Brain microvascular endothelial cell (primary cell): ENCODE results near the gene ACOX3.

Experiments used
- DNase-seq: peaks from one replicate; pipeline ENCODE4 v3.0.0-alpha.2; 2020
- H3K27ac ChIP-seq: fragments of 250-450 bp; sonication (Bioruptor Pico); 2 replicates; pipeline ENCODE4 v1.5.1; 2020; ENCODE audit warnings: mild to moderate bottlenecking, moderate library complexity
- H3K27me3 ChIP-seq: fragments of 250-450 bp; sonication (Bioruptor Pico); replicated peaks from 2 replicates; pipeline ENCODE4 v1.5.1; 2020; ENCODE audit warnings: mild to moderate bottlenecking
- H3K36me3 ChIP-seq: fragments of 250-450 bp; sonication (Bioruptor Pico); replicated peaks from 2 replicates; pipeline ENCODE4 v1.5.1; 2020; ENCODE audit warnings: mild to moderate bottlenecking
- H3K4me3 ChIP-seq: 2 replicates; pipeline ENCODE4 v1.5.1; 2011; ENCODE audit warnings: low read depth, mild to moderate bottlenecking, control low read depth, low read length, moderate library complexity
- CTCF ChIP-seq: IDR thresholded peaks from 2 replicates; pipeline ENCODE4 v1.5.1; 2011; ENCODE audit warnings: low read depth, mild to moderate bottlenecking, moderate library complexity, low read length, control low read depth, inconsistent platforms; ENCODE audit errors: missing control alignments
- in situ Hi-C: cut with HindIII; loops from 2 replicates; pipeline ENCODE4 v1.10.0; 2017; ENCODE audit warnings: low sequenced_read_pairs, low pct_ligation_motif_present

ACOX3 gene

GRCh38 chr4:8464381-8464780, 23.9 kb upstream of the ACOX3 start:
- Histone ChIP-seq H3K27ac (no peak overlapping the region), H3K27me3 (no peaks in the 10 kb centered on the region), H3K4me3 (no peak overlapping the region), H3K36me3 (peaks cover 16% of the 10 kb centered on the region)
- DNase-seq, result no peak
- in situ Hi-C loops, result no loop called here
- TF ChIP-seq CTCF, result no peak

DNA sequence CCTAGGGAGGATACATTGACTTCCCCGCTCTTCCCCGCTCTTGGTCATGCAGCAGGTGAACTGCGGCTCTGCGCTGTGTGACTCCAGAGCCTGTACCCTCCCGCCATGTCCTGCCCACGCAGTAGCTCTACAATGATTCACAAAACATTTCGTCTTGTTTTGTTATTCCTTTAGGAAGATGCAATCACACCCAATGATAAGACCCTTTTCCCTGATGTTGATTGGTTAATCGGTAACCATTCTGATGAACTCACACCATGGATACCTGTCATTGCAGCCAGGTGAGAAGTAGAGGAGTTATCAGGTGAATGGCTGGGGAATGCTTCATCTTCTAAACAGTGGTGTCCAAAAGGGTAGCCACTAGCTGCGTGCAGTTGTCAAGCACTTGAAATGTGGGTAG, 23.3 kb upstream of the ACOX3 start:
- no peak overlapping the region for H3K4me3 ChIP-seq
- no peaks in the 10 kb centered on the region for H3K27me3 ChIP-seq
- no peak for TF ChIP-seq CTCF
- in situ Hi-C loops, result no loop called here
- no peak for DNase-seq
- H3K27ac ChIP-seq, result no peak overlapping the region
- H3K36me3 ChIP-seq, result peaks cover 16% of the 10 kb centered on the region

GRCh38 chr4:8461616-8462015, 21.1 kb upstream of the ACOX3 start:
- TF ChIP-seq CTCF, result no peak
- in situ Hi-C loops, result no loop called here
- Histone ChIP-seq H3K4me3 (no peak overlapping the region), H3K27me3 (no peaks in the 10 kb centered on the region), H3K36me3 (peaks cover 9% of the 10 kb centered on the region), H3K27ac (no peak overlapping the region)
- no peak for DNase-seq

DNA sequence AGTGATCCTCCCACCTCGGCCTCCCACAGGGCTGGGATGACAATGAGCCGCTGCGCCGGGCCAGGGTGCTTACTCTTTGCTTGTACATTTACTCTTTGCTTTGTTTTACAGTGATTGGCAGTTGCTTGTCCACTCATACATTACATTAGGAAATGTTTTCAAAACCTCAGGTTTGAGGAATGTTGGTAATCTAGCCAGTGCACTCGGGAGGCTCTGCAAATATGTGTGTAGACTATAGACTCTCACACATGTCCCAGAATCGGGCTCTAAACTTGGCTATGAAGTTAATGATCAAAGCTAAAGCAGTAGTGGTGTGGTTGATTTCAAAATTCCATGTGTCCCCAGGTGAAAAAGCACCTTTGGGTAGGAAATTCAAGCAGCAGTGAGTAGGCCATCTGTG, 20.6 kb upstream of the ACOX3 start:
- no peak overlapping the region for H3K27ac ChIP-seq
- H3K27me3 ChIP-seq, result no peaks in the 10 kb centered on the region
- peak; percentile 12 for DNase-seq
- in situ Hi-C loops, result no loop called here
- peaks cover 7% of the 10 kb centered on the region for H3K36me3 ChIP-seq
- no peak for TF ChIP-seq CTCF
- H3K4me3 ChIP-seq, result no peak overlapping the region

DNA sequence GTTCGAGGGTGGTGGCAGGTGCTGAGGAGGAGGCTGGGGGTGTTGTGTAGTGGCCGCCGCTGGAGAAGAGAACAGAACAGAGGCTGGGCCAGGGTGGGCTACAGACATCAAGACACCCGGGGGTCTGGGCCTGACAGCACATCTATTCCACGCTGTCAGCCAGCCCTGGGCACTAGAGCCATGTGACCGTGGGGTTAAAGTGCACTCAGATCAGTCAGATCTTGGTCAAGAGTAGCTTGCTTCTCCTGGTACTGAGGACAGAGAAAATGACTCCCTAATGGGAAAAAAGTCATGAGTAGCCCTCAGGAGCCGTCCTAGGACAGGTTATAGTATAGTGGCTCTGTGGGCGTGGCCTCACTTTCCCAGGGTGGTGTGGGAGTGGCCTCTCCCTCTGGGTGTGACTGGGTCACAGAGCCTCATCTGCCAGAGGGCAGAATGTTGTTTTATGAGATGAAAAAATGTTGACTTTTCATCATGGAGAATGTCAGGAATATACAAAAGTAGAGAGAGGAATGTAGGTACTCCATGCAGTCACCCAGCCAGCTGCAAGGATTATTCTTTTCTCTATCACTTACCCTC, 19.4 kb upstream of the ACOX3 start:
- no peak overlapping the region for H3K4me3 ChIP-seq
- TF ChIP-seq CTCF, result no peak
- no peaks in the 10 kb centered on the region for H3K27me3 ChIP-seq
- no peak overlapping the region for H3K27ac ChIP-seq
- no peak for DNase-seq
- in situ Hi-C loops, result no loop called here
- peaks cover 7% of the 10 kb centered on the region for H3K36me3 ChIP-seq

GRCh38 chr4:8457646-8458252, 17.2 kb upstream of the ACOX3 start:
- H3K36me3 ChIP-seq, result peaks cover 26% of the 10 kb centered on the region
- H3K4me3 ChIP-seq, result no peak overlapping the region
- DNase-seq, result no peak
- H3K27ac ChIP-seq, result no peak overlapping the region
- TF ChIP-seq CTCF, result no peak
- in situ Hi-C loops, result no loop called here
- no peaks in the 10 kb centered on the region for H3K27me3 ChIP-seq
